ENCODE measurements around the gene STN1.

Gene STN1

DNA sequence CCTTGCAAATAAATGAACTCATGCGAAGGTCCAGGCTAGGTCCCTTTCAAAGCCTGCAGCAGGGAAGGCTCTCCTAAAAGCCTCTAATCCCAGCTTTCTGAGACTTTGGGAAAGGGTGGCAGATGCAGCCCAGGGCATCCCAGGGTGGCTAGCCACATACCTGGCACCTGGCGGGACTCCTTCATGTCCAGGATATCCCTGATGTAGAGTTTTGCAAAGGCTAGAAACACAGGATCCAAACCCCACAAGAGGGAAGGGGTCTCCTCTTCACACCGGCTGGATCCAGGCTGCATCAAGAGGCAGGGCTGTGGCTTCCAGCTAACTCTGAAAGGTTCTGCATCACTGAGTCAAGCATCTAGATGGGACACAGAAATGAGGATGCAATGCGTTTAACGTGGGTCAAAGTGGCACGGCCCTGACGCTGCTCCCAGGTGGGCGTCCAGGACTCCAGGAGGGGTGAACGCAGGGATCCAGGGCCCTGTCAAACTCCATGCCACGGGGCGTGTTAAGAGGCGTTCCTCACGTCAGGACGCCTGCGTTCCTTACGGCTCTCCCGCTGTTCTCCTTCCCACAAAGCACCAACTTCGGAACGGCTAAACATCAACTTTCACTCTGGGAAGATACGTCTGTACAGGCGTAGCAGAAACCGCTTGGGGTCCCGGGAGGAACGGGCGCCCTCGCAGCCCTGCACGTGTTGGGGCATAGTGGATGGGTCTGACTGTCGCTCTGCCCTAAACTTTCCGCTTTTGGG lies 507 bp downstream of the STN1 start:
- TF ChIP-seq, protein P1, sequence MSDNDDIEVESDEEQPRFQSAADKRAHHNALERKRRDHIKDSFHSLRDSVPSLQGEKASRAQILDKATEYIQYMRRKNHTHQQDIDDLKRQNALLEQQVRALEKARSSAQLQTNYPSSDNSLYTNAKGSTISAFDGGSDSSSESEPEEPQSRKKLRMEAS (IDR thresholded peaks at IDR 0.05), result peak; percentile 91
- TF ChIP-seq NFIC (IDR thresholded peaks at IDR 0.05) (peak; percentile 65), EGR1 (IDR thresholded peaks at IDR 0.05) (no peak), TCF12 (IDR thresholded peaks at IDR 0.05; ENCODE audit: low read depth) (peak; percentile 50; the same call in 1 of the 2 replicates), ZBTB7A (IDR thresholded peaks at IDR 0.05; ENCODE audit: low read depth) (peak; percentile 43; the same call in 1 of the 2 replicates), CEBPB (IDR thresholded peaks at IDR 0.05) (no peak), TEAD4 (IDR thresholded peaks at IDR 0.05) (peak; percentile 17), FOXM1 (IDR thresholded peaks at IDR 0.05; ENCODE audit: borderline replicate concordance, low read depth) (no peak)

DNA sequence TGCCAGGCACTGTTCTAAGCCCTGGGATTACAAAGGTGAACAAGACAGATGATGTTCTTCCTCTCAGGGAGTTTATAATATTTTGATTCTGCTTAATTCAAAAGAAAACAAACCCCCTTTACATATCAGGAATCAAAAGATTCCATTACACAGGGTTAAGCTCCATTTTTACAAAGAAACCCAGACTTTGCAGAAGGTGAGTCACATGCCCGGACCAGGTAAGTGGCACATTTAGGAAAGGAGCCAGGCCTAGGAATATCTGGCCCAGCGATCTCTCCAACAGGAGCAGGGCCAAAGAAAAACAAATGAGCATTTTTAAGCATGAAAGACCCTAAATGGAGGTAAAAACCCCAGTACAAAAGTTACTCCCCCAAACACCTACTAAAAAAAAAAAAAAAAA lies 1.1 kb downstream of the STN1 start:
- TF ChIP-seq, protein P1 (IDR thresholded peaks at IDR 0.05), result 0 out of 2 replicates have a peak, but pooled peaks have one; percentile 10
- no peak for TF ChIP-seq EGR1 (IDR thresholded peaks at IDR 0.05)

GRCh38 chr10:103916254-103916653 lies 1.7 kb downstream of the STN1 start:
- no peak for TF ChIP-seq RAD21 (IDR thresholded peaks at IDR 0.05; ENCODE audit: low read depth)
- TF ChIP-seq ZBTB7A (IDR thresholded peaks at IDR 0.05; ENCODE audit: low read depth), result no peak
- no peak for TF ChIP-seq CEBPB (IDR thresholded peaks at IDR 0.05)
- no peak for TF ChIP-seq CREB1 (IDR thresholded peaks at IDR 0.05; ENCODE audit: low read depth)
- TF ChIP-seq NFIC (IDR thresholded peaks at IDR 0.05), result peak; percentile 42; the same call in 1 of the 2 replicates

GRCh38 chr10:103915796-103916195 lies 2.2 kb downstream of the STN1 start:
- TF ChIP-seq NFIC (IDR thresholded peaks at IDR 0.05) (no peak), TAF1 (IDR thresholded peaks at IDR 0.05; ENCODE audit: low read depth) (no peak), RAD21 (IDR thresholded peaks at IDR 0.05; ENCODE audit: low read depth) (no peak), CEBPB (IDR thresholded peaks at IDR 0.05) (no peak), EP300 (IDR thresholded peaks at IDR 0.05; ENCODE audit: borderline replicate concordance) (no peak), CREB1 (IDR thresholded peaks at IDR 0.05; ENCODE audit: low read depth) (no peak), FOXM1 (IDR thresholded peaks at IDR 0.05; ENCODE audit: borderline replicate concordance, low read depth) (no peak), TEAD4 (IDR thresholded peaks at IDR 0.05) (no peak), ZBTB7A (IDR thresholded peaks at IDR 0.05; ENCODE audit: low read depth) (no peak)
- TF ChIP-seq, protein P2, sequence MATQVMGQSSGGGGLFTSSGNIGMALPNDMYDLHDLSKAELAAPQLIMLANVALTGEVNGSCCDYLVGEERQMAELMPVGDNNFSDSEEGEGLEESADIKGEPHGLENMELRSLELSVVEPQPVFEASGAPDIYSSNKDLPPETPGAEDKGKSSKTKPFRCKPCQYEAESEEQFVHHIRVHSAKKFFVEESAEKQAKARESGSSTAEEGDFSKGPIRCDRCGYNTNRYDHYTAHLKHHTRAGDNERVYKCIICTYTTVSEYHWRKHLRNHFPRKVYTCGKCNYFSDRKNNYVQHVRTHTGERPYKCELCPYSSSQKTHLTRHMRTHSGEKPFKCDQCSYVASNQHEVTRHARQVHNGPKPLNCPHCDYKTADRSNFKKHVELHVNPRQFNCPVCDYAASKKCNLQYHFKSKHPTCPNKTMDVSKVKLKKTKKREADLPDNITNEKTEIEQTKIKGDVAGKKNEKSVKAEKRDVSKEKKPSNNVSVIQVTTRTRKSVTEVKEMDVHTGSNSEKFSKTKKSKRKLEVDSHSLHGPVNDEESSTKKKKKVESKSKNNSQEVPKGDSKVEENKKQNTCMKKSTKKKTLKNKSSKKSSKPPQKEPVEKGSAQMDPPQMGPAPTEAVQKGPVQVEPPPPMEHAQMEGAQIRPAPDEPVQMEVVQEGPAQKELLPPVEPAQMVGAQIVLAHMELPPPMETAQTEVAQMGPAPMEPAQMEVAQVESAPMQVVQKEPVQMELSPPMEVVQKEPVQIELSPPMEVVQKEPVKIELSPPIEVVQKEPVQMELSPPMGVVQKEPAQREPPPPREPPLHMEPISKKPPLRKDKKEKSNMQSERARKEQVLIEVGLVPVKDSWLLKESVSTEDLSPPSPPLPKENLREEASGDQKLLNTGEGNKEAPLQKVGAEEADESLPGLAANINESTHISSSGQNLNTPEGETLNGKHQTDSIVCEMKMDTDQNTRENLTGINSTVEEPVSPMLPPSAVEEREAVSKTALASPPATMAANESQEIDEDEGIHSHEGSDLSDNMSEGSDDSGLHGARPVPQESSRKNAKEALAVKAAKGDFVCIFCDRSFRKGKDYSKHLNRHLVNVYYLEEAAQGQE (IDR thresholded peaks at IDR 0.05; ENCODE audit: low read depth), result no peak
- TF ChIP-seq, protein P1 (IDR thresholded peaks at IDR 0.05), result no peak

GRCh38 chr10:103912759-103913158 lies 5.2 kb downstream of the STN1 start:
- TF ChIP-seq, protein P3, sequence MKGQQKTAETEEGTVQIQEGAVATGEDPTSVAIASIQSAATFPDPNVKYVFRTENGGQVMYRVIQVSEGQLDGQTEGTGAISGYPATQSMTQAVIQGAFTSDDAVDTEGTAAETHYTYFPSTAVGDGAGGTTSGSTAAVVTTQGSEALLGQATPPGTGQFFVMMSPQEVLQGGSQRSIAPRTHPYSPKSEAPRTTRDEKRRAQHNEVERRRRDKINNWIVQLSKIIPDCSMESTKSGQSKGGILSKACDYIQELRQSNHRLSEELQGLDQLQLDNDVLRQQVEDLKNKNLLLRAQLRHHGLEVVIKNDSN (IDR thresholded peaks at IDR 0.05), result no peak
- no peak for TF ChIP-seq TAF1 (IDR thresholded peaks at IDR 0.05; ENCODE audit: low read depth)
- TF ChIP-seq TEAD4 (IDR thresholded peaks at IDR 0.05), result no peak
- no peak for TF ChIP-seq ZBTB7A (IDR thresholded peaks at IDR 0.05; ENCODE audit: low read depth)
- TF ChIP-seq CREB1 (IDR thresholded peaks at IDR 0.05; ENCODE audit: low read depth), result no peak
- TF ChIP-seq YY1 (IDR thresholded peaks at IDR 0.05; ENCODE audit: low read depth), result no peak
- TF ChIP-seq, protein P2 (IDR thresholded peaks at IDR 0.05; ENCODE audit: low read depth), result no peak
- TF ChIP-seq, protein P1 (IDR thresholded peaks at IDR 0.05), result no peak
- TF ChIP-seq EGR1 (IDR thresholded peaks at IDR 0.05), result no peak

DNA sequence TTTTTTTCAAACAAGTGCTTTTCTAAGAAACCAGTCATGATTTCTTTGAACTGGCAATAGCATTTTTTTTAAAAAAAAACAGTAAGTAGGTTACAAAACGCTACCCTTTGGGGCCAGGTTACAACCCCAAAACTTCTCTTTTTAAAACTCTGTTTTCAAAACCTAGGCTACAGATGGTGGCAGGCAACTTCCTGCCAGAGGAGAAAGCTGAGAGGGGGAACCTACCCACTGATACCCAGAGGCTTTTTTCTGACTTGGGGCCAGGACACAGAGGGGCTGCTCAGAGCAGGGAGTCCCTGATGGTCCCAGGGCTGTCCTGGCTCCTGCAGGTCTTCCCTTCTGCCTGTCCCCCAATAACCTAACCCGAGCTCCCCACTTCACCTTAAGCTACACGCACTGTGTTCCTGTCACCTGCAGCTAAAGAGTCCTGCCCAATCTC lies 6.9 kb downstream of the STN1 start:
- TF ChIP-seq CREB1 (IDR thresholded peaks at IDR 0.05; ENCODE audit: low read depth), result no peak
- TF ChIP-seq EP300 (IDR thresholded peaks at IDR 0.05; ENCODE audit: borderline replicate concordance), result no peak
- no peak for TF ChIP-seq TEAD4 (IDR thresholded peaks at IDR 0.05)
- no peak for TF ChIP-seq CEBPB (IDR thresholded peaks at IDR 0.05)
- TF ChIP-seq, protein P1 (IDR thresholded peaks at IDR 0.05), result no peak
- TF ChIP-seq, protein P3 (IDR thresholded peaks at IDR 0.05), result no peak
- TF ChIP-seq ZBTB7A (IDR thresholded peaks at IDR 0.05; ENCODE audit: low read depth), result no peak
- TF ChIP-seq TAF1 (IDR thresholded peaks at IDR 0.05; ENCODE audit: low read depth), result no peak
- no peak for TF ChIP-seq TCF12 (IDR thresholded peaks at IDR 0.05; ENCODE audit: low read depth)
